ENCODE measurements around the gene ABHD14A. TPM values are rescaled to one million over a fixed set of nuclear protein-coding genes. Genes with fewer than 3 reads are reported as not detected.

ABHD14A gene
- total and polyA plus RNA-seq, 2 of the 13 experiments (the other 11 are each of a cell fraction or from before 2014, with no cell fraction given) = 29.5 to 46.9 TPM

GRCh38 chr3:51995346-51996163, 20.7 kb downstream of the ABHD14A start, which contains the start of gene RPL29 (continued):
- TF ChIP-seq TCF7L2 (IDR thresholded peaks at IDR 0.05; ENCODE audit: low read depth, low read length) (no peak), CEBPZ (IDR thresholded peaks at IDR 0.05; ENCODE audit: low read length) (no peak), KIAA2018 (CRISPR knock-in tag; IDR thresholded peaks at IDR 0.05; ENCODE audit: borderline replicate concordance) (peak; percentile 83; the same call in 1 of the 2 replicates), CENPX (CRISPR knock-in tag; IDR thresholded peaks at IDR 0.05) (no peak), LRRFIP1 (CRISPR knock-in tag; conservative IDR thresholded peaks at IDR 0.05) (no peak), ZNF468 (CRISPR knock-in tag; IDR thresholded peaks at IDR 0.05) (peak; percentile 84; the same call in 1 of the 2 replicates), ZBTB21 (CRISPR knock-in tag; IDR thresholded peaks at IDR 0.05) (peak; percentile 65), ZNF264 (CRISPR knock-in tag; IDR thresholded peaks at IDR 0.05) (peak; percentile 82; the same call in 1 of the 2 replicates), KDM1A (CRISPR knock-in tag; IDR thresholded peaks at IDR 0.05) (no peak), ZNF333 (CRISPR knock-in tag; IDR thresholded peaks at IDR 0.05; ENCODE audit: borderline replicate concordance) (0 out of 2 replicates have a peak, but pooled peaks have one; percentile 26)

Measured in HepG2 (cell line).